MM.1S (cell line): Measurements from ENCODE around the gene BCAR3.

Experiments
- DNase-seq: peaks from one replicate; pipeline ENCODE4 v3.0.0-alpha.2; 2015
- H2AFZ ChIP-seq: fragments of 300-600 bp; sonication (generic); 2 replicates; pipeline ENCODE4 v1.6.0; 2016; ENCODE audit warnings: antibody characterized with exemption, low read length
- H3F3A ChIP-seq: fragments of 300-600 bp; sonication (generic); 2 replicates; pipeline ENCODE4 v1.6.1; 2016; ENCODE audit warnings: mild to moderate bottlenecking, antibody characterized with exemption, low read length, moderate library complexity, mixed read lengths; ENCODE audit not compliant: insufficient read depth
- H3K27ac ChIP-seq: fragments of 300-600 bp; sonication (generic); 2 replicates; pipeline ENCODE4 v1.5.1; 2016; ENCODE audit warnings: mild to moderate bottlenecking, low read length
- H3K27me3 ChIP-seq: fragments of 300-600 bp; sonication (generic); replicated peaks from 2 replicates; pipeline ENCODE4 v1.6.0; 2016; ENCODE audit warnings: low read length; ENCODE audit not compliant: insufficient read depth
- H3K36me3 ChIP-seq: fragments of 300-600 bp; sonication (generic); replicated peaks from 2 replicates; pipeline ENCODE4 v1.6.1; 2016; ENCODE audit warnings: mild to moderate bottlenecking, low read length, mixed read lengths; ENCODE audit not compliant: insufficient read depth
- H3K4me1 ChIP-seq: fragments of 300-600 bp; sonication (generic); 2 replicates; pipeline ENCODE4 v1.6.1; 2016; ENCODE audit warnings: low read length, mixed read lengths
- H3K4me2 ChIP-seq: fragments of 300-600 bp; sonication (generic); 2 replicates; pipeline ENCODE4 v1.6.0; 2016; ENCODE audit warnings: low read depth, low read length
- H3K4me3 ChIP-seq: fragments of 300-600 bp; sonication (generic); 2 replicates; pipeline ENCODE4 v1.5.1; 2016; ENCODE audit warnings: low read length, mixed read lengths
- H3K79me2 ChIP-seq: fragments of 300-600 bp; sonication (generic); 2 replicates; pipeline ENCODE4 v1.6.1; 2016; ENCODE audit warnings: mixed run types, low read length, mixed read lengths
- H3K9ac ChIP-seq: fragments of 300-600 bp; sonication (generic); 2 replicates; pipeline ENCODE4 v1.6.1; 2016; ENCODE audit warnings: low read length, mixed read lengths
- H3K9me2 ChIP-seq: fragments of 300-600 bp; sonication (generic); replicated peaks from 2 replicates; pipeline ENCODE4 v1.6.1; 2016; ENCODE audit warnings: mild to moderate bottlenecking, low read length, mixed read lengths; ENCODE audit not compliant: insufficient read depth
- H3K9me3 ChIP-seq: fragments of 300-600 bp; sonication (generic); replicated peaks from 2 replicates; pipeline ENCODE4 v1.6.1; 2016; ENCODE audit warnings: mild to moderate bottlenecking, low read length, mixed read lengths; ENCODE audit not compliant: insufficient read depth
- H4K20me1 ChIP-seq: fragments of 300-600 bp; sonication (generic); 2 replicates; pipeline ENCODE4 v1.6.1; 2016; ENCODE audit warnings: mild to moderate bottlenecking, low read length, moderate library complexity, mixed read lengths; ENCODE audit not compliant: insufficient read depth
- CTCF ChIP-seq: fragments of 300-600 bp; sonication (generic); IDR thresholded peaks from 2 replicates; pipeline ENCODE4 v1.5.1; 2016; ENCODE audit warnings: antibody characterized with exemption, low read length, mixed read lengths
- EZH2 ChIP-seq: fragments of 300-600 bp; sonication (generic); optimal IDR thresholded peaks from 2 replicates; pipeline ENCODE3; 2017; ENCODE audit warnings: low read depth, mild to moderate bottlenecking, antibody characterized with exemption, low read length, mixed read lengths
- EZH2phosphoT487 ChIP-seq: fragments of 300-600 bp; sonication (generic); IDR thresholded peaks from 2 replicates; pipeline ENCODE4 v1.6.1; 2018; ENCODE audit warnings: antibody characterized with exemption, low read length

BCAR3 gene

GRCh38 chr1:93596329-93597089 is 85.1 kb downstream of the BCAR3 start:
- H3F3A ChIP-seq, result no peaks in the 10 kb centered on the region
- no peak overlapping the region for H3K9ac ChIP-seq
- H3K36me3 ChIP-seq, result no peaks in the 10 kb centered on the region
- no peaks in the 10 kb centered on the region for H3K79me2 ChIP-seq
- TF ChIP-seq EZH2phosphoT487, result no peak
- no peak overlapping the region for H2AFZ ChIP-seq
- no peaks in the 10 kb centered on the region for H3K4me1 ChIP-seq
- H3K9me3 ChIP-seq, result no peaks in the 10 kb centered on the region
- H3K27ac ChIP-seq, result no peak overlapping the region
- no peak overlapping the region for H3K4me3 ChIP-seq
- no peak overlapping the region for H3K4me2 ChIP-seq
- H3K27me3 ChIP-seq, result no peaks in the 10 kb centered on the region
- H3K9me2 ChIP-seq, result no peaks in the 10 kb centered on the region
- DNase-seq, result no peak
- H4K20me1 ChIP-seq, result no peaks in the 10 kb centered on the region

- H3K27ac ChIP-seq, result no peak overlapping the region
- no peaks in the 10 kb centered on the region for H3K79me2 ChIP-seq
- H3F3A ChIP-seq, result no peaks in the 10 kb centered on the region
Observed at GRCh38 chr1:93595743-93596142, 85.9 kb downstream of the BCAR3 start.

GRCh38 chr1:93595266-93595665 is 86.4 kb downstream of the BCAR3 start:
- Histone ChIP-seq H3K4me2 (no peak overlapping the region), H3K9me3 (no peaks in the 10 kb centered on the region), H3K4me3 (no peak overlapping the region), H3K27ac (no peak overlapping the region), H3K36me3 (no peaks in the 10 kb centered on the region), H3K9ac (no peak overlapping the region), H3K79me2 (no peaks in the 10 kb centered on the region), H3K4me1 (no peaks in the 10 kb centered on the region), H4K20me1 (no peaks in the 10 kb centered on the region), H3K9me2 (no peaks in the 10 kb centered on the region), H3F3A (no peaks in the 10 kb centered on the region), H3K27me3 (no peaks in the 10 kb centered on the region), H2AFZ (no peak overlapping the region)
- DNase-seq, result no peak
- TF ChIP-seq EZH2phosphoT487 (no peak), CTCF (no peak), EZH2 (no peak)

More at GRCh38 chr1:93595743-93596142, 85.9 kb downstream of the BCAR3 start:
- Histone ChIP-seq H3K36me3 (no peaks in the 10 kb centered on the region), H3K4me2 (no peak overlapping the region), H2AFZ (no peak overlapping the region), H3K27me3 (no peaks in the 10 kb centered on the region), H3K9me3 (no peaks in the 10 kb centered on the region), H3K9ac (no peak overlapping the region), H3K4me3 (no peak overlapping the region), H4K20me1 (no peaks in the 10 kb centered on the region), H3K4me1 (no peaks in the 10 kb centered on the region), H3K9me2 (no peaks in the 10 kb centered on the region)
- no peak for DNase-seq
- TF ChIP-seq CTCF (no peak), EZH2 (no peak), EZH2phosphoT487 (no peak)

- H3F3A ChIP-seq, result no peaks in the 10 kb centered on the region
- no peak overlapping the region for H2AFZ ChIP-seq
- H3K9me3 ChIP-seq, result no peaks in the 10 kb centered on the region
- H3K4me3 ChIP-seq, result no peak overlapping the region
- no peaks in the 10 kb centered on the region for H3K4me1 ChIP-seq
- no peaks in the 10 kb centered on the region for H3K27me3 ChIP-seq
- no peaks in the 10 kb centered on the region for H3K79me2 ChIP-seq
- no peaks in the 10 kb centered on the region for H4K20me1 ChIP-seq
- H3K36me3 ChIP-seq, result no peaks in the 10 kb centered on the region
- no peak overlapping the region for H3K9ac ChIP-seq
- no peaks in the 10 kb centered on the region for H3K9me2 ChIP-seq
- no peak overlapping the region for H3K4me2 ChIP-seq
- no peak overlapping the region for H3K27ac ChIP-seq
- DNase-seq, result no peak
- TF ChIP-seq EZH2 (no peak), CTCF (no peak), EZH2phosphoT487 (no peak)
Observed at GRCh38 chr1:93594603-93594880, 87.1 kb downstream of the BCAR3 start.
